ENCODE data around the gene ST3GAL3.

Gene ST3GAL3

DNA sequence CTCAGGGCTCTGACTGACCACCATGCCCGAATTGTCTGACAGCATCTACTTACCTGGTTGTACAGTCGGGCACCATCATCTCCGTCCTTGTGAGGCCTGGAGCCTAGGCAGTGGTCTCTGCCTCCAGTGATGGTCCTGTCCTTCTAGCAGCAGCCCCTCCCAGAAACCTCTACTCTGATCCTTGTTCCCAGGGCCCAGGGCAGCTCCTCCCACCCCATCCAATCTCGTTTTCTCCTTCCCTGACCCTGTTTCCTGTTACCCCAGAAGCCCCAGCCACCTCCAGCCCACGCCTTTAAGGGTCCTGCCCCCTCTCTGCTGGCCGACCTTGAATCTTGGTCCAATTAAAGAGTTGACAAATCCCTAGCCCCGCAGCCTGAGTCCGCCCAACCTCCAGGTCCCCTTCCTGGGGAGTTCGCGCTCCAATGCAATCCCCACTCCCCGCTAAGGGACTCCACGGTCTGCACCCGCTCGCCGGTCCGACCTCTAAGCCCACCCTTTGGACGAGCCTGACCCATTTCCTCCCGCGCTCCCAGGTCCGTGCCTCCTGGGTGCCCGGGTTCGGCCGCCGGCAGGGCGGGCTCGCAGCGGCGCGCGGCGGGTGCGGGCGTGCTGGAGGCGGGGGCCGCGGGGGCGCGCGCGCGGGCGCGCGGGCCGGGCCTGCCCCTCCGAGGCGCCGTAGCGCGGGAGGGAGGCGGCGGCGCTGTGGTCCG, 271.4 kb downstream of the ST3GAL3 start, which contains the start of gene B4GALT2:
B4GALT2 (plus strand) TSS at position 660 of the 710 bp plus-strand sequence. CDS start 1,951 bp downstream, outside the sequence.
- Histone ChIP-seq H3K27me3 (ENCODE audit: control insufficient read depth, insufficient read depth, low read length) (no peaks in the 10 kb centered on the region), H3K9ac (ENCODE audit: low read length) (peak within 1 kb of the TSS; percentile 49), H3K9me3 (ENCODE audit: control insufficient read depth, low read length) (no peaks in the 10 kb centered on the region), H3K4me1 (ENCODE audit: control insufficient read depth, insufficient read depth, low read length) (peaks cover 49% of the 10 kb centered on the region), H3K36me3 (ENCODE audit: control insufficient read depth, insufficient read depth, low read length) (peaks cover 6% of the 10 kb centered on the region), H3K4me3 (ENCODE audit: low read length) (peak within 1 kb of the TSS; percentile 42)

DNA sequence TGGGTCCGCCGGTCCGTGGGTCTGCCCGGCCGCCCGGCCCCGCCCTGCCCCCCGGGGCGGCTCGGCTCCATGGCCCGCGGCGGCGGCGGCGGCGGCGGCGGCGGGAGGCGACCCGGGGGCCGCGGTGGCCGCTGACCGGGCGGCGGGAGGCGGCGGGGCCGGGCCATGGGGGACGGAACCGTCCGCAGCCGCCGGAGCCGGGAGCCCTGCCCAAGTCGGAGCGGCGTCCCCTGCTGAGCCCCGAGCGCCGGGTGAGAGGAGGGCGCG, 271.9 kb downstream of the ST3GAL3 start:
- Histone ChIP-seq H3K9ac (ENCODE audit: low read length) (no peak overlapping the region), H3K4me1 (ENCODE audit: control insufficient read depth, insufficient read depth, low read length) (peaks cover 49% of the 10 kb centered on the region)

GRCh38 chr1:43979528-43980254, 272.4 kb downstream of the ST3GAL3 start:
- Histone ChIP-seq H3K36me3 (ENCODE audit: control insufficient read depth, insufficient read depth, low read length) (peaks cover 6% of the 10 kb centered on the region), H3K9ac (ENCODE audit: low read length) (peak overlapping the region; percentile 9), H3K4me3 (ENCODE audit: low read length) (peak overlapping the region; percentile 42), H3K27me3 (ENCODE audit: control insufficient read depth, insufficient read depth, low read length) (no peaks in the 10 kb centered on the region), H3K9me3 (ENCODE audit: control insufficient read depth, low read length) (no peaks in the 10 kb centered on the region), H3K4me1 (ENCODE audit: control insufficient read depth, insufficient read depth, low read length) (peaks cover 49% of the 10 kb centered on the region)

More for the DNA sequence above, 271.9 kb downstream of the ST3GAL3 start:
- H3K4me3 ChIP-seq (ENCODE audit: low read length) = no peak overlapping the region
- peaks cover 6% of the 10 kb centered on the region for H3K36me3 ChIP-seq (ENCODE audit: control insufficient read depth, insufficient read depth, low read length)
- H3K27me3 ChIP-seq (ENCODE audit: control insufficient read depth, insufficient read depth, low read length) = no peaks in the 10 kb centered on the region
- H3K9me3 ChIP-seq (ENCODE audit: control insufficient read depth, low read length) = no peaks in the 10 kb centered on the region

- Histone ChIP-seq H3K36me3 (ENCODE audit: control insufficient read depth, insufficient read depth, low read length) (peaks cover 6% of the 10 kb centered on the region), H3K9me3 (ENCODE audit: control insufficient read depth, low read length) (no peaks in the 10 kb centered on the region), H3K4me3 (ENCODE audit: low read length) (no peak overlapping the region), H3K4me1 (ENCODE audit: control insufficient read depth, insufficient read depth, low read length) (peaks cover 47% of the 10 kb centered on the region), H3K27me3 (ENCODE audit: control insufficient read depth, insufficient read depth, low read length) (no peaks in the 10 kb centered on the region), H3K9ac (ENCODE audit: low read length) (no peak overlapping the region)
Observed at GRCh38 chr1:43980255-43981134, 273.2 kb downstream of the ST3GAL3 start.
